HL-60 (cell line): ENCODE measurements around the gene NEAT1.
"Not testable (repeated sequence)": the region's sequence is repeated elsewhere in the genome, so short reads cannot be mapped to it uniquely, and the experiment has no call there.

Source experiments
- DNase-seq, 2 experiments: peaks; one replicate each; pipeline ENCODE4 v3.0.0-alpha.2; 2010 to 2020; ENCODE audit warnings: low read depth in 1 of 2, low spot score in 1 of 2
- H3K27ac ChIP-seq: fragments of 250-450 bp; sonication (Bioruptor Pico); replicated peaks from 2 replicates; pipeline ENCODE4 v1.5.1; 2020; ENCODE audit warnings: mild to moderate bottlenecking, moderate library complexity
- H3K27me3 ChIP-seq: fragments of 250-450 bp; sonication (Bioruptor Pico); 2 replicates; pipeline ENCODE4 v1.5.1; 2021; ENCODE audit warnings: mild to moderate bottlenecking, moderate library complexity; ENCODE audit not compliant: insufficient read depth, poor library complexity, severe bottlenecking
- H3K4me3 ChIP-seq: replicated peaks from 2 replicates; pipeline ENCODE4 v1.5.1; 2011; ENCODE audit warnings: mild to moderate bottlenecking, control low read depth, low read length; ENCODE audit not compliant: insufficient read depth
- CTCF ChIP-seq: IDR thresholded peaks from one replicate; pipeline ENCODE4 v1.5.1; 2011; ENCODE audit warnings: low read length, control low read depth, inconsistent platforms; ENCODE audit not compliant: insufficient read depth
- GABPA ChIP-seq: IDR thresholded peaks from 2 replicates; pipeline ENCODE4 v1.6.1; 2012; ENCODE audit warnings: low read depth
- POLR2AphosphoS5 ChIP-seq: IDR thresholded peaks from 2 replicates; pipeline ENCODE4 v1.6.1; 2012; ENCODE audit warnings: low read depth
- SPI1 ChIP-seq: IDR thresholded peaks from 2 replicates; pipeline ENCODE4 v1.6.1; 2012; ENCODE audit warnings: low read depth, mild to moderate bottlenecking, borderline replicate concordance
- TF ChIP-seq, protein P1 (sequence below): IDR thresholded peaks from 2 replicates; pipeline ENCODE4 v1.6.1; 2012; ENCODE audit warnings: low read depth; ENCODE audit not compliant: insufficient replicate concordance

NEAT1 gene

DNA sequence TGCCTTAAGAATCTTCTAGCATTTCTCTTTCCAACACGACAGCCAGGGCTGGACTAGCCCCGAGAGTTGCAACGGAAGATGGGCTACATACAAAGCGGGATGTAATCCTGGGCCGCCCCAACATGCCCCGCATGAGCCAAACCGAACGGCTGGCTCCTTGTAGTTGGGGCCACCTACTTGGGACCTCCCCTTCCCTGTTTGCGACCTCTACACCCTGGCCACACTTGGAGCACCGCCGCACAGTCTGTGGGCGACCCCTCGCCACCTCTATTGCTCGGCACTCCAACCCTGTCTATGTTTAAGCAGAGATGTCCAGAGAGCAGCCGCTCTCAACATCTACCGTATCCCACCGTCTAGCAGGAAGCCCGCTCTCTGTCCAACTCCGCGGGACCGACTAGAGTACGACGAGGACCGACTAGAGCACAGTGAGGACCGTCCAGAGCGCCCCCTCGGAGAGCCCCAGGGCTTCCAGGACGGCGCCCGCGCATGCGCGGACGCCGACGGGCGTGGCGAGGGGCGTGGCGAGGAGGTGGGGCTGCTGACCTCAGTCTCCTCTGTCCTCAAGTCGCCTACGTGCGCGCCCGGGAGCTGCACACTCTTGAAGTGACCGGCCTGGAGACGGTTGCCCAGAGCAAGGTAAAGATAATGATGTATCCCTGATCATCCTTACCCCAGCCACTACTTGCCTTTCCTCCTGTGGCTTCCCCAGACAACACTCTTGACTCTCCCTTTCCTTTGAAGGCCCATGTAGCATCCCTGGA, 32.3 kb downstream of the NEAT1 start:
- 0 out of 2 replicates have a peak overlapping the region, but pooled peaks have one; percentile 25 for H3K27ac ChIP-seq
- TF ChIP-seq, protein P1, sequence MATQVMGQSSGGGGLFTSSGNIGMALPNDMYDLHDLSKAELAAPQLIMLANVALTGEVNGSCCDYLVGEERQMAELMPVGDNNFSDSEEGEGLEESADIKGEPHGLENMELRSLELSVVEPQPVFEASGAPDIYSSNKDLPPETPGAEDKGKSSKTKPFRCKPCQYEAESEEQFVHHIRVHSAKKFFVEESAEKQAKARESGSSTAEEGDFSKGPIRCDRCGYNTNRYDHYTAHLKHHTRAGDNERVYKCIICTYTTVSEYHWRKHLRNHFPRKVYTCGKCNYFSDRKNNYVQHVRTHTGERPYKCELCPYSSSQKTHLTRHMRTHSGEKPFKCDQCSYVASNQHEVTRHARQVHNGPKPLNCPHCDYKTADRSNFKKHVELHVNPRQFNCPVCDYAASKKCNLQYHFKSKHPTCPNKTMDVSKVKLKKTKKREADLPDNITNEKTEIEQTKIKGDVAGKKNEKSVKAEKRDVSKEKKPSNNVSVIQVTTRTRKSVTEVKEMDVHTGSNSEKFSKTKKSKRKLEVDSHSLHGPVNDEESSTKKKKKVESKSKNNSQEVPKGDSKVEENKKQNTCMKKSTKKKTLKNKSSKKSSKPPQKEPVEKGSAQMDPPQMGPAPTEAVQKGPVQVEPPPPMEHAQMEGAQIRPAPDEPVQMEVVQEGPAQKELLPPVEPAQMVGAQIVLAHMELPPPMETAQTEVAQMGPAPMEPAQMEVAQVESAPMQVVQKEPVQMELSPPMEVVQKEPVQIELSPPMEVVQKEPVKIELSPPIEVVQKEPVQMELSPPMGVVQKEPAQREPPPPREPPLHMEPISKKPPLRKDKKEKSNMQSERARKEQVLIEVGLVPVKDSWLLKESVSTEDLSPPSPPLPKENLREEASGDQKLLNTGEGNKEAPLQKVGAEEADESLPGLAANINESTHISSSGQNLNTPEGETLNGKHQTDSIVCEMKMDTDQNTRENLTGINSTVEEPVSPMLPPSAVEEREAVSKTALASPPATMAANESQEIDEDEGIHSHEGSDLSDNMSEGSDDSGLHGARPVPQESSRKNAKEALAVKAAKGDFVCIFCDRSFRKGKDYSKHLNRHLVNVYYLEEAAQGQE = no peak
- TF ChIP-seq SPI1 (no peak), POLR2AphosphoS5 (no peak), GABPA (no peak), CTCF (no peak)
- H3K4me3 ChIP-seq = peak overlapping the region; percentile 48
- H3K27me3 ChIP-seq = no peaks in the 10 kb centered on the region
- peak; percentile 80 to 82 for DNase-seq

- Histone ChIP-seq H3K4me3 (no peak overlapping the region), H3K27me3 (no peaks in the 10 kb centered on the region), H3K27ac (no peak overlapping the region)
- no peak for TF ChIP-seq POLR2AphosphoS5
- TF ChIP-seq, protein P1 = no peak
- no peak for TF ChIP-seq SPI1
- DNase-seq = no peak
Observed at GRCh38 chr11:65456418-65456817, 33.8 kb downstream of the NEAT1 start.

DNA sequence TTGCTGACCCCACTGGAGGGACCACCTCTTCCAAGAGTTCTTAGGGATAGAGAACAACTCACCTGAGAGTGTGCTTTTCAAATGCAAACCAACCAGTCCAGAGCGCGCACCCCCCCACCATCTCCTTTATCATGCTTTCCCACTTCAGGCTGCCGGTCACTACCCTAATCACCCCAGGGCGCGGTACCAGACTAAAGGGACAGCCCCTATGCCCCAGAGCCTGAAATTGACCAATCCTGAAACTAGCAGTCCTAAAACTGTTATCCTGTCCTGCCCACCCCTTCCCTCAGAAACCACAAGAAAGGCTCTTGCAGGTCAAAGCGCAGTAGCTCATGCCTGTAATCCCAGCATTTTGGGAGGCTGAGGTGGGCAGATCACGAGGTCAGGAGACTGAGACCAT, 37.0 kb downstream of the NEAT1 start:
- Histone ChIP-seq H3K4me3 (no peak overlapping the region), H3K27me3 (no peaks in the 10 kb centered on the region), H3K27ac (no peak overlapping the region)
- TF ChIP-seq POLR2AphosphoS5 (no peak), GABPA (no peak), SPI1 (no peak), CTCF (no peak)
- TF ChIP-seq, protein P1 = no peak
- DNase-seq = no peak

- not testable (repeated sequence) for H3K27ac ChIP-seq, DNase-seq, H3K27me3 ChIP-seq, H3K4me3 ChIP-seq
Observed at GRCh38 chr11:65465471-65465870, 42.9 kb downstream of the NEAT1 start.

GRCh38 chr11:65467306-65467705, 44.7 kb downstream of the NEAT1 start:
- H3K27ac ChIP-seq = not testable (repeated sequence)

More at GRCh38 chr11:65467306-65467705, 44.7 kb downstream of the NEAT1 start:
- not testable (repeated sequence) for H3K27me3 ChIP-seq, H3K4me3 ChIP-seq, DNase-seq
